GM23338 (cell line): Measurements from ENCODE around the gene SAC3D1. TPM values are rescaled to one million over a fixed set of nuclear protein-coding genes. Genes with fewer than 3 reads are reported as not detected.

Experiments used
- ATAC-seq: fragments of 200-7000 bp; cut with Tn5 transposase; 3 replicates; pipeline ENCODE4 v1.9.1; 2020
- DNase-seq: peaks from one replicate; pipeline ENCODE4 v3.0.0-alpha.2; 2015; ENCODE audit warnings: low spot score
- H2AFZ ChIP-seq: fragments of 200-600 bp; sonication (generic); 2 replicates; pipeline ENCODE4 v1.8.0; 2016; ENCODE audit warnings: antibody characterized with exemption, mild to moderate bottlenecking, moderate library complexity
- H3F3A ChIP-seq: fragments of 200-600 bp; sonication (generic); replicated peaks from 2 replicates; pipeline ENCODE4 v1.8.0; 2017; ENCODE audit warnings: antibody characterized with exemption, mixed run types, low read depth
- H3K27ac ChIP-seq: fragments of 200-600 bp; sonication (generic); 2 replicates; pipeline ENCODE4 v1.6.1; 2016; ENCODE audit warnings: low read depth
- H3K27me3 ChIP-seq: fragments of 200-600 bp; sonication (generic); 2 replicates; pipeline ENCODE4 v1.8.0; 2016; ENCODE audit warnings: mild to moderate bottlenecking, mixed run types, moderate library complexity; ENCODE audit not compliant: insufficient read depth
- H3K36me3 ChIP-seq: fragments of 200-600 bp; sonication (generic); 2 replicates; pipeline ENCODE4 v1.8.0; 2016; ENCODE audit warnings: mild to moderate bottlenecking; ENCODE audit not compliant: insufficient read depth
- H3K4me1 ChIP-seq: fragments of 200-600 bp; sonication (generic); 2 replicates; pipeline ENCODE4 v1.8.0; 2016; ENCODE audit warnings: mild to moderate bottlenecking, moderate library complexity; ENCODE audit not compliant: insufficient read depth
- H3K4me2 ChIP-seq: fragments of 200-600 bp; sonication (generic); 2 replicates; pipeline ENCODE4 v1.7.1; 2017; ENCODE audit warnings: mixed run types
- H3K4me3 ChIP-seq: fragments of 200-600 bp; sonication (generic); 2 replicates; pipeline ENCODE4 v1.6.1; 2016; ENCODE audit warnings: mixed run types
- H3K79me2 ChIP-seq: fragments of 200-600 bp; sonication (generic); replicated peaks from 2 replicates; pipeline ENCODE4 v1.8.0; 2017; ENCODE audit warnings: mild to moderate bottlenecking; ENCODE audit not compliant: insufficient read depth
- H3K9me2 ChIP-seq: fragments of 200-600 bp; sonication (generic); 2 replicates; pipeline ENCODE4 v1.8.0; 2017; ENCODE audit not compliant: insufficient read depth
- H4K20me1 ChIP-seq: fragments of 200-600 bp; sonication (generic); replicated peaks from 2 replicates; pipeline ENCODE4 v1.8.0; 2017; ENCODE audit warnings: mild to moderate bottlenecking; ENCODE audit not compliant: insufficient read depth
- H3K27ac Mint-ChIP-seq: 2 replicates; pipeline ENCODE4 v1.8.0; 2020; ENCODE audit warnings: inconsistent platforms, mild to moderate bottlenecking, moderate library complexity, mixed read lengths
- H3K27me3 Mint-ChIP-seq: 3 replicates; pipeline ENCODE4 v1.8.0; 2022; ENCODE audit warnings: low read depth, mild to moderate bottlenecking, moderate library complexity, mixed read lengths, inconsistent platforms; ENCODE audit not compliant: insufficient read depth, poor library complexity
- H3K36me3 Mint-ChIP-seq: 3 replicates; pipeline ENCODE4 v1.8.0; 2021; ENCODE audit warnings: low read depth, mild to moderate bottlenecking, inconsistent platforms, moderate library complexity, mixed read lengths
- H3K4me1 Mint-ChIP-seq: 3 replicates; pipeline ENCODE4 v1.8.0; 2020; ENCODE audit warnings: mild to moderate bottlenecking, inconsistent platforms, mixed read lengths
- H3K4me3 Mint-ChIP-seq: 3 replicates; pipeline ENCODE4 v1.8.0; 2021; ENCODE audit warnings: moderate library complexity, mild to moderate bottlenecking, inconsistent platforms, mixed read lengths
- H3K9me3 Mint-ChIP-seq: 3 replicates; pipeline ENCODE4 v1.8.0; 2020; ENCODE audit warnings: moderate library complexity, mild to moderate bottlenecking, inconsistent platforms, mixed read lengths
- CREB1 ChIP-seq: fragments of 250-450 bp; sonication (Bioruptor Pico); IDR thresholded peaks from 2 replicates; pipeline ENCODE4 v1.5.0; 2020; ENCODE audit warnings: low read depth, mild to moderate bottlenecking, moderate library complexity
- EZH2 ChIP-seq: fragments of 200-600 bp; sonication (generic); IDR thresholded peaks from one replicate; pipeline ENCODE4 v1.8.0; 2017; ENCODE audit warnings: antibody characterized with exemption, mild to moderate bottlenecking, low read depth; ENCODE audit not compliant: unreplicated experiment
- EZH2phosphoT487 ChIP-seq: fragments of 200-600 bp; sonication (generic); IDR thresholded peaks from one replicate; pipeline ENCODE4 v1.8.1; 2018; ENCODE audit warnings: antibody characterized with exemption; ENCODE audit not compliant: unreplicated experiment
- JUNB ChIP-seq: IDR thresholded peaks from one replicate; pipeline ENCODE4 v1.6.1; 2016; ENCODE audit warnings: antibody characterized with exemption; ENCODE audit not compliant: unreplicated experiment
- POLR2AphosphoS5 ChIP-seq: IDR thresholded peaks from 2 replicates; pipeline ENCODE4 v1.6.1; 2016; ENCODE audit warnings: antibody characterized with exemption, low read depth
- polyA plus RNA-seq: library from polyadenylated mRNA; unstranded; fragments of >200 nt; fragmentation: Nextera tagmentation; extraction: Ambion mirVana; gene quantifications from 2 replicates; pipeline ENCODE4 v1.2.1, GENCODE V29; 2016
- total RNA-seq: library from RNA; depleted of rRNA; stranded (reverse); fragments of >200 nt; shearing (Covaris generic); gene quantifications from 2 replicates; pipeline ENCODE4 v1.2.3, GENCODE V29; 2014
- TF ChIP-seq, protein P1 (sequence below): IDR thresholded peaks from one replicate; pipeline ENCODE4 v1.6.1; 2018; ENCODE audit warnings: antibody characterized with exemption; ENCODE audit not compliant: unreplicated experiment
- TF ChIP-seq, protein P2 (sequence below): IDR thresholded peaks from 2 replicates; pipeline ENCODE4 v1.6.1; 2016; ENCODE audit warnings: antibody characterized with exemption

The SAC3D1 gene
- total and polyA plus RNA-seq, 2 experiments from 2014 or later: 21.6 to 30.3 TPM

DNA sequence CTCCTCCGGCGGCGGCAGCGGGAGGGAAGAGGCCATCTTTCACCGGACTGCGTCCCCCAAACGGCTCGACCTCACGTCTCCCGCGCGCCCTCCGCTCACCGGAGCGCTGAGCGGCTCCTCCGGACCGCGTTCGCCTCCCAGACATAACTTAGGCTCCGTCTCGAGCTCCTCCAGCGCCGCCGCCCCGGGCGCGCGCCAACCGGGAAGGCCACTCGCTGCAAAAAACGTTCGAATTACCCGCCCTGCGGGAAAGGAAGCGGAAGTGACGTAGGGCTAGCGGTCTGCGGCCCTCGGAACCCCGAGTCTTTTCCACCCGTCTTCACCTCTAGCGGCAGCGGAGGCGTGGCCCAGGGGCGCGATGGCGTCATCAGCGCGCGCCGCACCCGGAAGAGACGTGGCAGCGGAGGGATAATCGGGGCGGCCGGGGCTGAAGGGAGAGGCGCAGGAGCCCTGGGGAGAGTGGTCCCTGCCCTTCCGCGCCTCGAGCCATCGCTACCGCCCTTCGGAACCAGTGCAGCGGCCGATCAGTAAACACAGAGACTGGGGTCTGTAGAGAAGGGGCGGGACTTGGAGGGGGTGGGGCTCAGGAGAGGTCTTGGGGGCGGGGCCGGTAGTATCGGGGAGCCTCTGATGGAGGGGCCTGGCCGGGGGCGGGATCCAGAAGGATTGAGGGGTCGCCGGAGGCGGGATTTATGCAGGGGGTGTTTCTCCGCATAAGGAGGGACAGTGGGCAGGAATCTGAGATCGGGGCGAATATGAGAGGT is 43.0 kb downstream of the SAC3D1 start, which contains the start of the genes CDCA5 and ZFPL1:
CDCA5 (minus strand) TSS at position 207 of the 764 bp plus-strand sequence; CDS start at position 145, 62 bp downstream.
ZFPL1 (plus strand) TSS at position 389 of the 764 bp plus-strand sequence. CDS start 477 bp downstream, outside the sequence.
- TF ChIP-seq EZH2 (no peak), EZH2phosphoT487 (no peak), CREB1 (CRISPR knock-in tag) (peak; percentile 99), POLR2AphosphoS5 (peak; percentile 86), JUNB (no peak)
- TF ChIP-seq, protein P1, sequence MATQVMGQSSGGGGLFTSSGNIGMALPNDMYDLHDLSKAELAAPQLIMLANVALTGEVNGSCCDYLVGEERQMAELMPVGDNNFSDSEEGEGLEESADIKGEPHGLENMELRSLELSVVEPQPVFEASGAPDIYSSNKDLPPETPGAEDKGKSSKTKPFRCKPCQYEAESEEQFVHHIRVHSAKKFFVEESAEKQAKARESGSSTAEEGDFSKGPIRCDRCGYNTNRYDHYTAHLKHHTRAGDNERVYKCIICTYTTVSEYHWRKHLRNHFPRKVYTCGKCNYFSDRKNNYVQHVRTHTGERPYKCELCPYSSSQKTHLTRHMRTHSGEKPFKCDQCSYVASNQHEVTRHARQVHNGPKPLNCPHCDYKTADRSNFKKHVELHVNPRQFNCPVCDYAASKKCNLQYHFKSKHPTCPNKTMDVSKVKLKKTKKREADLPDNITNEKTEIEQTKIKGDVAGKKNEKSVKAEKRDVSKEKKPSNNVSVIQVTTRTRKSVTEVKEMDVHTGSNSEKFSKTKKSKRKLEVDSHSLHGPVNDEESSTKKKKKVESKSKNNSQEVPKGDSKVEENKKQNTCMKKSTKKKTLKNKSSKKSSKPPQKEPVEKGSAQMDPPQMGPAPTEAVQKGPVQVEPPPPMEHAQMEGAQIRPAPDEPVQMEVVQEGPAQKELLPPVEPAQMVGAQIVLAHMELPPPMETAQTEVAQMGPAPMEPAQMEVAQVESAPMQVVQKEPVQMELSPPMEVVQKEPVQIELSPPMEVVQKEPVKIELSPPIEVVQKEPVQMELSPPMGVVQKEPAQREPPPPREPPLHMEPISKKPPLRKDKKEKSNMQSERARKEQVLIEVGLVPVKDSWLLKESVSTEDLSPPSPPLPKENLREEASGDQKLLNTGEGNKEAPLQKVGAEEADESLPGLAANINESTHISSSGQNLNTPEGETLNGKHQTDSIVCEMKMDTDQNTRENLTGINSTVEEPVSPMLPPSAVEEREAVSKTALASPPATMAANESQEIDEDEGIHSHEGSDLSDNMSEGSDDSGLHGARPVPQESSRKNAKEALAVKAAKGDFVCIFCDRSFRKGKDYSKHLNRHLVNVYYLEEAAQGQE: no peak
- TF ChIP-seq, protein P2, sequence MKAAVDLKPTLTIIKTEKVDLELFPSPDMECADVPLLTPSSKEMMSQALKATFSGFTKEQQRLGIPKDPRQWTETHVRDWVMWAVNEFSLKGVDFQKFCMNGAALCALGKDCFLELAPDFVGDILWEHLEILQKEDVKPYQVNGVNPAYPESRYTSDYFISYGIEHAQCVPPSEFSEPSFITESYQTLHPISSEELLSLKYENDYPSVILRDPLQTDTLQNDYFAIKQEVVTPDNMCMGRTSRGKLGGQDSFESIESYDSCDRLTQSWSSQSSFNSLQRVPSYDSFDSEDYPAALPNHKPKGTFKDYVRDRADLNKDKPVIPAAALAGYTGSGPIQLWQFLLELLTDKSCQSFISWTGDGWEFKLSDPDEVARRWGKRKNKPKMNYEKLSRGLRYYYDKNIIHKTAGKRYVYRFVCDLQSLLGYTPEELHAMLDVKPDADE: peak; percentile 55
- Mint-ChIP-seq H3K27me3 (peaks cover 8% of the 10 kb centered on the region), H3K36me3 (peaks cover 38% of the 10 kb centered on the region), H3K4me1 (peaks cover 20% of the 10 kb centered on the region), H3K4me3 (peak within 1 kb of the TSS; percentile 100), H3K9me3 (no peaks in the 10 kb centered on the region; the same call in 2 of the 3 replicates), H3K27ac (peak within 1 kb of the TSS; percentile 99)
- H3K4me2 ChIP-seq: peak within 1 kb of the TSS; percentile 96
- H3K27ac ChIP-seq: peak within 1 kb of the TSS; percentile 96
- DNase-seq (peak; percentile 97), ATAC-seq (peak; percentile 83)
- peaks cover 30% of the 10 kb centered on the region for H4K20me1 ChIP-seq
- peaks cover 46% of the 10 kb centered on the region for H3K79me2 ChIP-seq
- no peaks in the 10 kb centered on the region for H3K9me2 ChIP-seq
- H3F3A ChIP-seq: peaks cover 23% of the 10 kb centered on the region; the same call in 1 of the 2 replicates
- H2AFZ ChIP-seq: peak within 1 kb of the TSS; percentile 91
- peaks cover 8% of the 10 kb centered on the region; the same call in 1 of the 2 replicates for H3K4me1 ChIP-seq
- H3K27me3 ChIP-seq: no peaks in the 10 kb centered on the region
- peaks cover 9% of the 10 kb centered on the region for H3K36me3 ChIP-seq
- peak within 1 kb of the TSS; percentile 93 for H3K4me3 ChIP-seq
